ENCODE data around the gene KRTAP12-1. TPM values are rescaled to one million over a fixed set of nuclear protein-coding genes. Genes with fewer than 3 reads are reported as not detected.
"Not testable (repeated sequence)": the region's sequence is repeated elsewhere in the genome, so short reads cannot be mapped to it uniquely, and the experiment has no call there.

Gene KRTAP12-1
- total RNA-seq, 1 experiment from 2014 or later = 0.80 TPM

DNA sequence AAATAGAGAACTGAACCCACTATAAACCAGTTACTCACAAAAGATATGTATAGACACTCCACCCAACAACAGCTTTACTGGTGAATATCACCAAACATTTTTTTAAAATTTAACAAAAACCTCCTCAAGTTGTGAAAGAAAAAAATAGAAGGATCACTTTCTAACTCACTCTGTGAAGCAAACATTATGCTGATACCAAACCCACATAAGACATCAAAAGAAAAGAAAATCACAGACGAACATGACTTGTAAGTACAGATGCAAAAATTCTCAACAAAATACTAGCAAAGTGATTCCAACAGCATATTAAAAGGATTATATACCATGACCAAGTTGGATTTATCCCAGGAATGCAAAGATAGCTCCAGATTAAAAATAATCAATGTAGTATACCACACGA, 9.7 kb upstream of the KRTAP12-1 start:
- BruUV-seq (replicated peaks) = no TSS peak
- ChIA-PET POLR2A (ENCODE audit: low non-redundant PET) (no interaction called here), CTCF (no interaction called here)
- no peaks in the 10 kb centered on the region for H3K36me3 ChIP-seq (ENCODE audit: insufficient read depth, low read length, poor library complexity, severe bottlenecking)
- no peak overlapping the region for H3K4me3 ChIP-seq (ENCODE audit: low read depth, low read length, poor library complexity, severe bottlenecking)
- H3K27me3 ChIP-seq (replicated peaks; ENCODE audit: insufficient read depth, low read depth, low read length, poor library complexity) = no peaks in the 10 kb centered on the region
- TF ChIP-seq EZH2 (IDR thresholded peaks at IDR 0.05; ENCODE audit: borderline replicate concordance, low read depth, low read length, poor library complexity, severe bottlenecking) = no peak
- TF ChIP-seq, protein P1, sequence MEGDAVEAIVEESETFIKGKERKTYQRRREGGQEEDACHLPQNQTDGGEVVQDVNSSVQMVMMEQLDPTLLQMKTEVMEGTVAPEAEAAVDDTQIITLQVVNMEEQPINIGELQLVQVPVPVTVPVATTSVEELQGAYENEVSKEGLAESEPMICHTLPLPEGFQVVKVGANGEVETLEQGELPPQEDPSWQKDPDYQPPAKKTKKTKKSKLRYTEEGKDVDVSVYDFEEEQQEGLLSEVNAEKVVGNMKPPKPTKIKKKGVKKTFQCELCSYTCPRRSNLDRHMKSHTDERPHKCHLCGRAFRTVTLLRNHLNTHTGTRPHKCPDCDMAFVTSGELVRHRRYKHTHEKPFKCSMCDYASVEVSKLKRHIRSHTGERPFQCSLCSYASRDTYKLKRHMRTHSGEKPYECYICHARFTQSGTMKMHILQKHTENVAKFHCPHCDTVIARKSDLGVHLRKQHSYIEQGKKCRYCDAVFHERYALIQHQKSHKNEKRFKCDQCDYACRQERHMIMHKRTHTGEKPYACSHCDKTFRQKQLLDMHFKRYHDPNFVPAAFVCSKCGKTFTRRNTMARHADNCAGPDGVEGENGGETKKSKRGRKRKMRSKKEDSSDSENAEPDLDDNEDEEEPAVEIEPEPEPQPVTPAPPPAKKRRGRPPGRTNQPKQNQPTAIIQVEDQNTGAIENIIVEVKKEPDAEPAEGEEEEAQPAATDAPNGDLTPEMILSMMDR (conservative IDR thresholded peaks at IDR 0.05; ENCODE audit: low read depth, low read length) = no peak
- peaks cover 4% of the 10 kb centered on the region for H3K4me1 ChIP-seq (ENCODE audit: insufficient read depth, low read length, poor library complexity, severe bottlenecking)
- H3K9me3 ChIP-seq (ENCODE audit: low read depth, low read length, poor library complexity, severe bottlenecking) = peaks cover 23% of the 10 kb centered on the region
- H3K27ac ChIP-seq (ENCODE audit: low read depth, low read length, poor library complexity, severe bottlenecking) = no peak overlapping the region
- intact Hi-C loops (cut with micrococcal nuclease; ENCODE audit: unreplicated experiment) = no loop called here
- DNase-seq (ENCODE audit: low spot score) = no peak

DNA sequence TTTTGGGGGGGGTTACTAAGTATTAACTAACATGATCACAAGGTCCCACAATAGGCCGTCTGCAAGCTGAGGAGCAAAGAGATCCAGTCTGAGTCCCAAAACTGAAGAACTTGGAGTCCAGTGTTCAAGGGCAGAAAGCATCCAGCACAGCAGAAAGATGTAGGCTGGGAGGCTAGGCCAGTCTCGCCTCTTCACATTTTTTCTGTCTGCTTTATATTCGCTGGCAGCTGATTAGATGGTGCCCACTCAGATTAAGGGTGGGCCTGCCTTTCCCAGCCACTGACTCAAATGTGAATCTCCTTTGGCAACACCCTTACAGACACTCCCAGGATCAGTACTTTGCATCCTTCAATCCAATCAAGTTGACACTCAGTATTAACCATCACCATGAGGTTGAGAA, 7.8 kb upstream of the KRTAP12-1 start:
- POLR2A ChIA-PET (ENCODE audit: low non-redundant PET); H3K27me3 ChIP-seq (replicated peaks; ENCODE audit: insufficient read depth, low read depth, low read length, poor library complexity); BruUV-seq (replicated peaks); intact Hi-C loops (cut with micrococcal nuclease; ENCODE audit: unreplicated experiment); H3K36me3 ChIP-seq (ENCODE audit: insufficient read depth, low read length, poor library complexity, severe bottlenecking); H3K4me1 ChIP-seq (ENCODE audit: insufficient read depth, low read length, poor library complexity, severe bottlenecking); H3K27ac ChIP-seq (ENCODE audit: low read depth, low read length, poor library complexity, severe bottlenecking); CTCF ChIA-PET; DNase-seq (ENCODE audit: low spot score); H3K4me3 ChIP-seq (ENCODE audit: low read depth, low read length, poor library complexity, severe bottlenecking): not testable (repeated sequence)
- H3K9me3 ChIP-seq (ENCODE audit: low read depth, low read length, poor library complexity, severe bottlenecking) = peaks cover 23% of the 10 kb centered on the region

DNA sequence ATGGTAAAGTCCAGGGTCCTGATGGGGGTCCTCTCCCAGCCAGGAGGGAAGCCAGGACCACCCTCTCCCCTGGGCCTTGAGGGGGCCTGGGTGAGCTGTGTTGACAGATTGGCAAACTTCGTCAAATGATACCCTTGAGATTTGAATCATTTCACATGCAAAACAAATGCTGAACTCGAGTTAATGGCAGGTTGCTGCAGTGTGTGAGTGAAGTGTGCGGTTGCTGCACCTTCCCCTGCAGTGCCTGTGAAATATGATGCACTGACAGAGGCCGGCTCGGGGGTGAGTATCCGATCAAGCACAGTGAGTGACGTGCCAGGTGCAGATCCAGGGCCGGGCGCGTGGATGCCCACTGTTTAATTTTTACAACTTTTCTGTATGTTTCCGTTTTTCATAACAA, 5.7 kb upstream of the KRTAP12-1 start:
- no peaks in the 10 kb centered on the region for H3K36me3 ChIP-seq (ENCODE audit: insufficient read depth, low read length, poor library complexity, severe bottlenecking)
- intact Hi-C loops (cut with micrococcal nuclease; ENCODE audit: unreplicated experiment) = no loop called here
- H3K27me3 ChIP-seq (replicated peaks; ENCODE audit: insufficient read depth, low read depth, low read length, poor library complexity) = no peaks in the 10 kb centered on the region
- ChIA-PET CTCF (no interaction called here), POLR2A (ENCODE audit: low non-redundant PET) (no interaction called here)
- no peak overlapping the region for H3K27ac ChIP-seq (ENCODE audit: low read depth, low read length, poor library complexity, severe bottlenecking)
- BruUV-seq (replicated peaks) = no TSS peak
- no peak overlapping the region for H3K4me3 ChIP-seq (ENCODE audit: low read depth, low read length, poor library complexity, severe bottlenecking)
- TF ChIP-seq EZH2 (IDR thresholded peaks at IDR 0.05; ENCODE audit: borderline replicate concordance, low read depth, low read length, poor library complexity, severe bottlenecking) = no peak
- H3K4me1 ChIP-seq (ENCODE audit: insufficient read depth, low read length, poor library complexity, severe bottlenecking) = peaks cover 4% of the 10 kb centered on the region
- no peak for DNase-seq (ENCODE audit: low spot score)
- H3K9me3 ChIP-seq (ENCODE audit: low read depth, low read length, poor library complexity, severe bottlenecking) = peaks cover 7% of the 10 kb centered on the region

DNA sequence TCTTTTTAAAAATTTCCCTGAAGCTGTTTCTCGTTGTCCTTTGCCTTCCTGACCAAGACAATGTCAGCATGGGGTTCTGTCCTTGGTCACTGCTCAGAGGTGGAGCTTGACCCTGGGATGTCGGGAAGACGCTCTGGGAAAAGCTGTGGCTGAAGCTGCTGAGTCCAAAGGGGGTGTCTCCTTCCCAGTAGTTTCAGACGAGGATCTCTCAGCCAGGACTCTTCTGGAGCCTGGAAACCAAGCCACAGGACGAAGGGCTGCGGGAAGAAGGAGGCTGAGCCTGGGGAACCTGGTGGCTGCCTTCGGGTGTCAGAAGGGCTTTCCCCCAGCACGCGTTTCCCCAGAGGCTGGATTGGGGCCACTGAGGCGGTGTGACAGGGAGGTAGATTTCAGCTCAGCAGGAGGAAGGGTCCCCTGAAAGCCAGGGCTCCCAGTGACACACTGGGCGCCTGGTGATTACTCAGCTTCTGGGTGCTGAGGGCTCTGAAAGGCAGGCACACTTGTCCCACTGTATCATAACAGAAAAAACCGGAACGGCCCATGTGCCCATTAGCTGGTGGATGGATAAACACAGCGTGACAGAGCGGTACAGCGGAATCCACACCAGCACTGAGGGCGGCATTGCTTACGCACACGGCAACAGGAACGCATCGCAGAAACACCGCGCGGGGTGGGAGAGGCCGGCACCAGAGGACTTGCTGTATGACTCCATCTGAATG, 5.0 kb upstream of the KRTAP12-1 start:
- Histone ChIP-seq H3K36me3 (ENCODE audit: insufficient read depth, low read length, poor library complexity, severe bottlenecking) (no peaks in the 10 kb centered on the region), H3K4me3 (ENCODE audit: low read depth, low read length, poor library complexity, severe bottlenecking) (no peak overlapping the region), H3K4me1 (ENCODE audit: insufficient read depth, low read length, poor library complexity, severe bottlenecking) (peaks cover 4% of the 10 kb centered on the region), H3K27ac (ENCODE audit: low read depth, low read length, poor library complexity, severe bottlenecking) (peak overlapping the region; percentile 15), H3K27me3 (replicated peaks; ENCODE audit: insufficient read depth, low read depth, low read length, poor library complexity) (no peaks in the 10 kb centered on the region), H3K9me3 (ENCODE audit: low read depth, low read length, poor library complexity, severe bottlenecking) (peaks cover under 1% of the 10 kb centered on the region)
- ChIA-PET CTCF (no interaction called here), POLR2A (ENCODE audit: low non-redundant PET) (no interaction called here)
- BruUV-seq (replicated peaks) = no TSS peak
- intact Hi-C loops (cut with micrococcal nuclease; ENCODE audit: unreplicated experiment) = no loop called here
- TF ChIP-seq EZH2 (IDR thresholded peaks at IDR 0.05; ENCODE audit: borderline replicate concordance, low read depth, low read length, poor library complexity, severe bottlenecking) = no peak
- TF ChIP-seq, protein P1 (conservative IDR thresholded peaks at IDR 0.05; ENCODE audit: low read depth, low read length) = no peak
- DNase-seq (ENCODE audit: low spot score) = no peak
